ENCODE data around the gene PHB1. TPM values are rescaled to one million over a fixed set of nuclear protein-coding genes. Genes with fewer than 3 reads are reported as not detected.

Gene PHB1
- total RNA-seq, 1 donor from 2014 or later = 401 TPM

DNA sequence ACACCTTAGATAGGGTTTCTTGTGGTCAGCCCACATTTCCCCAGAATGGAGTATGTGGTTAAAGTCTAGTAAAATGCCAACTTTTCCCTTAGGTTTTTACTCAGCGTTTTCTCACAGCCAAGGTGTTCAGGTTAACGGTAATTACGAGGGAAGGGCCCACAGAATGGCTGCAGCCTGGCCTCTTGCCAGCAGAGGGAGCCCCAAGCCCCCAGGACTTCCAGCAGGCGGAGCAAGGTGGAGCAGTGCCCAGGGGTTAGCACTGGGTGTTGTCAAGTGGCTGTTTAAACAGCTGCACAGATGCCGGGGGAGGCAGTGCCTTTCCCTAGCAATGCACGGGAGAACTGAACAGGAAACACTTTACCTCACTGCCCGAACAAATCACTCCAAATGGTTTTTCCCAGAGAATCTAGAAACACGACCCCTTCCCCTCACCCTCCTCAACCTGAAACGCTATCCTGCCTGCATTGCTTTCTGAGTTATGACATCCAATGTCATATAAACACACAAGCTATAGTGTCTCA, 6.6 kb downstream of the PHB1 start:
- DNase-seq (ENCODE audit: low spot score) = peak; percentile 77
- Mint-ChIP-seq H3K27me3 (ENCODE audit: insufficient read depth) (no peaks in the 10 kb centered on the region), H3K4me1 (ENCODE audit: low read depth) (peaks cover 31% of the 10 kb centered on the region), H3K27ac (no peak overlapping the region), H3K36me3 (ENCODE audit: low read depth) (peaks cover 72% of the 10 kb centered on the region), H3K4me3 (peak overlapping the region; percentile 3), H3K9me3 (no peaks in the 10 kb centered on the region)
- intact Hi-C loops (cut with micrococcal nuclease) = loop anchor here (1.0 to 5.0 kb wide), 2 partner anchors 89 to 148 kb away; partner anchors contain the start of gene NGFR

DNA sequence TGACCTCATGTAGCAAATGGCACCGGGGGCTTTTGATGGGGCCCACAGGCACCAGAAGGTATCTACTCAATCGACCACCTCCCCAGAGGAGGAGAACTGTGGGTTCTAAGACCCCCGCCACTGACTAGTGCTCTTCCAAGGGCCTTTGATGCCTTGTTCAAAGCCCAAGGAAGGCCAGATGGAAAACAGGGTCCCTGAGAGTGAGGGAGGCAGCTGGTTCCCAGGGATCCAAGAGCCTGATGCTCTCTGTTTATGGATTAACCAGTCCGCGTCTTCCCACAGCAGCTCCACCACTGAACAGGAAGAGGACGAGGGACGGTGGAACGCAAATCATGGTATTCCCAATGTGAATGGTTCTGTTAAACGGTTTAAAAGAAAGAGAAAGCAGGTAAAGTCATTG, 7.6 kb downstream of the PHB1 start:
- no peak for DNase-seq (ENCODE audit: low spot score)
- H3K27ac Mint-ChIP-seq = no peak overlapping the region
- peaks cover 69% of the 10 kb centered on the region for H3K36me3 Mint-ChIP-seq (ENCODE audit: low read depth)
- H3K4me1 Mint-ChIP-seq (ENCODE audit: low read depth) = peaks cover 31% of the 10 kb centered on the region
- no peak overlapping the region for H3K4me3 Mint-ChIP-seq
- H3K27me3 Mint-ChIP-seq (ENCODE audit: insufficient read depth) = no peaks in the 10 kb centered on the region
- no peaks in the 10 kb centered on the region for H3K9me3 Mint-ChIP-seq
- intact Hi-C loops (cut with micrococcal nuclease) = loop anchor here (5.0 kb wide), 1 partner anchor 90 kb away; the partner anchor contains the start of gene NGFR

DNA sequence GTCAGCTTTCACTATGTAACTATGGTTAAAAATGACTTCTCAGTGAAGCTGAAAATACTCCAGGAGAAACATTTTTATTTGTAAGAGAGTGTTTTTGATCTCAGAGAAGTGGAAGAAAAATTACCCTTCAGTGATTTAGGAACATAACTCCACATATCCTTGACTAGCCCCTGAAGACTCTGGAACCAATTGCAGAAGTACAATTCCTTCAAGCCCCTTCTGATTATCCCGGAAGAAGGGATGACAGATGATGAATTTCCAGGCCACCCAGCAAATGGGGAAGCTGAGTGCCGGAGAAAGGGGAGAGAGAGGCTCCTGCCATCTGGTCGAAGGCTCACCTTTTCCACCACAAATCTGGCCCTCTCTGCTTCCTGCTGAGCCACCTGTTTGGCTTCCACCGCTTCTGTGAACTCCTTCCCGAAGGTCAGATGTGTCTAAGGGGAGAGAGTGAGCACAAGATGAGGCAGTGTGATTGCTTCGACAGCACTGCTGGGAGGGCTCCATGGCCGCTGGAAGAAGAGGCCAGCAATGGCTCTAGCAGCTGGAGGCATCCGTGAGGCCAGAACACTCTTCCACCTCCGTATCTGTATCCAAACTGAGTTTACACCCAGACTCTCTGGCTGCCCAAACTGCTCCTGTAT, 8.1 kb downstream of the PHB1 start:
- Mint-ChIP-seq H3K9me3 (no peaks in the 10 kb centered on the region), H3K4me3 (no peak overlapping the region), H3K4me1 (ENCODE audit: low read depth) (peaks cover 31% of the 10 kb centered on the region), H3K27me3 (ENCODE audit: insufficient read depth) (no peaks in the 10 kb centered on the region), H3K36me3 (ENCODE audit: low read depth) (peaks cover 66% of the 10 kb centered on the region), H3K27ac (no peak overlapping the region)
- intact Hi-C loops (cut with micrococcal nuclease) = loop anchor here (5.0 kb wide), 1 partner anchor 91 kb away; the partner anchor contains the start of gene NGFR
- no peak for DNase-seq (ENCODE audit: low spot score)

DNA sequence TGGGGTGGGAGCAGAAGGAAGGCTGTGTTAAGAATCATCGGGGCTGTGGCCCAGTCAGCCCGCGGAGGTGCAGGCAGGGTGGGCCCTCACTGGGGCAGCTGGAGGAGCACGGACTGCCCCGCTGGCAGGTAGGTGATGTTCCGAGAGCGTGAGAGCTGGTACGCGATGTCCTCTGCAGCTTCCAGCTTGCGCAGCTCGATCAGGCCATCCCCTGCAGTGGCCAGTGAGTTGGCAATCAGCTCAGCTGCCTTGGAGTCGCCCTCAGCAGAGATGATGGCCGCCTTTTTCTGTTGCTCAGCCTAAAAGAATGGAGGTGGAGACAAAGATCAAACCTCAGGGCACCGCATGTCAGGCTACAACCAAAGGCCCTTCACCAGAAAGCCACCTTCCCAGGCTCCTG, 9.8 kb downstream of the PHB1 start:
- Mint-ChIP-seq H3K4me3 (no peak overlapping the region), H3K27ac (no peak overlapping the region), H3K36me3 (ENCODE audit: low read depth) (peaks cover 59% of the 10 kb centered on the region), H3K27me3 (ENCODE audit: insufficient read depth) (no peaks in the 10 kb centered on the region), H3K4me1 (ENCODE audit: low read depth) (peaks cover 31% of the 10 kb centered on the region), H3K9me3 (no peaks in the 10 kb centered on the region)
- intact Hi-C loops (cut with micrococcal nuclease) = loop anchor here (5.0 kb wide), 1 partner anchor 92 kb away; the partner anchor contains the start of gene NGFR
- no peak for DNase-seq (ENCODE audit: low spot score)

DNA sequence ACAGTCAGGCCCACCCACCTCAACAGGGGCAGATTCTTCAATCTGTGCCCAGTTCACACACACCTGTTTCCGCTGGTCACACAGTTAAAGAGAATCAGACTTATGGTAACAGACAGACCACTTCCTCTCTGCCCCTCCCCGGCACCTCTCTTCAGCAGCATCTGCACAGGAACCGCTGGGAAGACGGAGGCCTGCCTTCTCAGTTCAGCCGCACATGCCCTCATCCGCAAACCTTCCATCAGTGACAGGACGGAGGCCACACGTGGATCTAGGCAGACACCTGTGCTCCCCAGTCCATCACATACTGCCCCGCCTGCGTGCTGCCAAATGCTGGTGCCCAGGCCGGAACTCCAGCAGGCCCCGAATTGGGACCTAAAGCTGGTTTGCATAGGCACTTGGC, 10.3 kb downstream of the PHB1 start:
- H3K36me3 Mint-ChIP-seq (ENCODE audit: low read depth) = peaks cover 60% of the 10 kb centered on the region
- H3K27ac Mint-ChIP-seq = no peak overlapping the region
- intact Hi-C loops (cut with micrococcal nuclease) = no loop called here
- no peaks in the 10 kb centered on the region for H3K9me3 Mint-ChIP-seq
- H3K27me3 Mint-ChIP-seq (ENCODE audit: insufficient read depth) = no peaks in the 10 kb centered on the region
- no peak for DNase-seq (ENCODE audit: low spot score)
- peaks cover 31% of the 10 kb centered on the region for H3K4me1 Mint-ChIP-seq (ENCODE audit: low read depth)
- H3K4me3 Mint-ChIP-seq = no peak overlapping the region

DNA sequence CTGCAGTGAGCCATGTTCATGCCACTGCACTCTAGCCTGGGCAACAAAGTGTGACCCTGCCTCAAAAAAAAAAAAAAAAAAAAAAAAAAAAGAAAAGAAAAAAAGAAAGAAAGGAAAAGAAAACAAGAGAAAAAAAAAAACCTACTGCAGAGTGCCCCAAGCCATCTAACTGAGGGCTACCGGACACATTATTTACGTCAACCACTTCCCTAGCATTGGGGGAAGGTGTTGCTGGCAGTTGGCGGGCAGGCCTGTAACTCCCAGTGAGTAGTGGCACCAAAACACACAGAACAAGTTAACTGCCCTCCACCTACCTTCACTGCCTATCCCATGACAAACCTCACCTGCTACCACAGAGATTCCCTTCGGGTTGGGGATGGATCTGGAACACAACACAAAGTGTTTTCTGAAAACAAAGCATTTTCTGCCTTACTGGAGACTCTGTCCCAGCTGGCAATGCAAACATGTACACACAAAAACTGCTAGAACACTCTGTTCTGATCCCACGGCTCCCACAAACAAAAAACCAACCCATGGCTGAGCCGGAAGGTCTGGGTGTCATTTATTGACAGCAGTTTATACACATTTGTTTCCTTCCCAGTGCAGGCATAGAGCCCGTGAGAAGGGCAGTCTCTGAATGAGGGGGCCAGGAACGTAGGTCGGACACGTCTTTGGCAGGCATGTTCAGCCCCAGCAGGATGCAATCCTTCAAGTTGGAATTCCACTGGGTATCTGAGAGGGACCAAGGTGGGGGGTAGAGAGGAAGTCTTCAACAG, 11.0 kb downstream of the PHB1 start:
- Mint-ChIP-seq H3K4me1 (ENCODE audit: low read depth) (peaks cover 26% of the 10 kb centered on the region), H3K36me3 (ENCODE audit: low read depth) (peaks cover 54% of the 10 kb centered on the region), H3K4me3 (no peak overlapping the region), H3K27ac (no peak overlapping the region), H3K27me3 (ENCODE audit: insufficient read depth) (no peaks in the 10 kb centered on the region), H3K9me3 (no peaks in the 10 kb centered on the region)
- intact Hi-C loops (cut with micrococcal nuclease) = no loop called here
- DNase-seq (ENCODE audit: low spot score) = no peak

DNA sequence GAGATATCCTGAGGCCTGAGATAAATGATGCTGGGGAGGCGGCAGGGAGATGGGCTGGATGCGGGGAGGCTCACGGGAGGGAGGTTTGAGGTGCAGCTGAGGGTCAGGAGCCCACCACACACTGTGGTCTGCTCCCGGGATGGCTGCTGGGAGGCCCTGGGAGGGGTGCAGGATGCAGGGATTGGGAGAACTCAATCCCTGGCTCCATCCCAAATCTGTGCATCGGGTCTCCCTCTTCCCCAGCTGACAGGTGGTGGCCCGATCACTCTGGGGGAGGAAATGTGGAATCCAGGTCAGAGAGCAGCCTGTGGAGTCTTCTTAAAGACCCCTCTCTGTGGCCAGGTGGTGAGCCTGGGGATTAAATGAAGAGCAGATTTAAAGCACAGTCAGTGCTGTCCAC, 12.0 kb downstream of the PHB1 start:
- peaks cover 16% of the 10 kb centered on the region for H3K4me1 Mint-ChIP-seq (ENCODE audit: low read depth)
- peaks cover 4% of the 10 kb centered on the region for H3K27me3 Mint-ChIP-seq (ENCODE audit: insufficient read depth)
- H3K9me3 Mint-ChIP-seq = no peaks in the 10 kb centered on the region
- H3K27ac Mint-ChIP-seq = no peak overlapping the region
- H3K4me3 Mint-ChIP-seq = no peak overlapping the region
- no peak for DNase-seq (ENCODE audit: low spot score)
- intact Hi-C loops (cut with micrococcal nuclease) = no loop called here
- H3K36me3 Mint-ChIP-seq (ENCODE audit: low read depth) = peaks cover 44% of the 10 kb centered on the region

DNA sequence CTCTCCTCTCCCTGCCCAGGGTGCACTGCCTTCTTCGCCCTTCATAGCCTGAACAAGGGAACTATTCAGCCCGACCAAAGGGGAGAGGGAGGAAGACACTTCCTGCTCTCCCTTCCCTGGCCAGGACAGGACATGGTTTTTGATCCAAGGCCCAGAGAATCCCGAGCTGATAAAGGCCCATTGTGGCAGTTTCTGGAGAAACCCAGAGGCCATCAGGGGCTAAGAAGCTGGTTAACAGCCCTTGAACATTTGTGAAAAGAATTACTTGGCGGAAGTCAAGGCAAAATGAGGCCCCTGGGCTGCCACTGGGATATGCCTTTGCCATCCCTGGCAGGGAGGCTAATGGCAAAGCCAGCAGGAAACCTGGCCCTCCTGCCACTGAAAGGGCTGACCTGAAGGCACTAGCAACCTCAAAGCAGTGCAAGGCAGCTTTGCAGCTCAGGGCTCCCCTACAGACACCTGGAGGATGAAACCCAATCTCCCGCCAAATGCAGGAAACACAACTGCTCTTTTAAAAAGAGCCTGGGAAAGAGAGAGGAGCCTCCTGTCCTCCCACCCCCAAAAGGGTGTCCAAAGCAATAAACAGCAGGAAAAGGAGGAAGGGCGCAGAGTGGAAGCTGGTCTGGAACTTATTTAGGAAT, 12.6 kb downstream of the PHB1 start:
- peaks cover 12% of the 10 kb centered on the region for H3K4me1 Mint-ChIP-seq (ENCODE audit: low read depth)
- intact Hi-C loops (cut with micrococcal nuclease) = no loop called here
- peaks cover 42% of the 10 kb centered on the region for H3K36me3 Mint-ChIP-seq (ENCODE audit: low read depth)
- H3K9me3 Mint-ChIP-seq = no peaks in the 10 kb centered on the region
- H3K27ac Mint-ChIP-seq = no peak overlapping the region
- H3K27me3 Mint-ChIP-seq (ENCODE audit: insufficient read depth) = peaks cover 10% of the 10 kb centered on the region
- no peak overlapping the region for H3K4me3 Mint-ChIP-seq
- DNase-seq (ENCODE audit: low spot score) = no peak

DNA sequence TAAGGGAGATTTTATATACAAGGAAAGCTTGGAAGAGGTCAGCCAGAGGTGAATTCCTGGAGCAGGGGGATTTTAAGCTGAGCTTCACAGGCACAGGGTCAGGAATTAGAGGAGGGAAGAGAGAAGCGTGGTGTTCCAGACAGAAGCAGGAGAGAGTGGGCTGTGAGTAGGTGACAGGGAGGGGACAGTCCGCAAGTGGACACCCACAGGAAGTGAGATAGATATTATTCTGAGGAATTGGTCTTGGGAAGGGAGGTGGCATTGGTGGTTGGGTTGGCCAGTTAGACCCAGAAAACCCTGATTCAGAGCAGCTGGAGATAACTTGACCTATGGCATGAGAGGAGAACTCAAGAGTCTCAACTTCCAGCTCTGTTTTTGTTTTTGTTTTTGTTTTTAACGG, 14.7 kb downstream of the PHB1 start:
- Mint-ChIP-seq H3K27me3 (ENCODE audit: insufficient read depth) (peaks cover 10% of the 10 kb centered on the region), H3K9me3 (no peaks in the 10 kb centered on the region), H3K4me1 (ENCODE audit: low read depth) (peaks cover 15% of the 10 kb centered on the region), H3K27ac (no peak overlapping the region), H3K4me3 (no peak overlapping the region), H3K36me3 (ENCODE audit: low read depth) (peaks cover 22% of the 10 kb centered on the region)
- DNase-seq (ENCODE audit: low spot score) = no peak
- intact Hi-C loops (cut with micrococcal nuclease) = no loop called here

DNA sequence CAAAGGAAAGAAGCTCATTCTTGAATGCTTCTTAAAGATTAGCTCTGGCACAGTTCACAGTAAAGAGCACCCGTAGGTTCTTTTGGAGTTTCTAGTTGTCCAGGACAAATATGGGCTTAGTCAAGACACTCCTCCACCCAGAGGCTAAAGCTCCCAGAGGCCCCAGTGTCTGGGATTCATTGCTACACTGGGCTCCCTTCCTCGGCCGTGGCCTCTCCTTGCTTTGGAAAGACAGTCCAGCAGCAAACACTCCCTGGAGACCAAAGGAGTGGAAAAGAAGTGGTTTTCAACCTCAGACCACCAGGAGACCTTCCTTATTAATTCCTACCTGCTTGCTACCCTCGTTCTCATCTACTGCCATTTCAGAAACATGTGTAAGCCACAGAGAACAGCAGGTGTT, 17.1 kb downstream of the PHB1 start:
- H3K4me3 Mint-ChIP-seq = no peak overlapping the region
- no peak overlapping the region for H3K27ac Mint-ChIP-seq
- no peaks in the 10 kb centered on the region for H3K9me3 Mint-ChIP-seq
- no peak for DNase-seq (ENCODE audit: low spot score)
- peaks cover 17% of the 10 kb centered on the region for H3K4me1 Mint-ChIP-seq (ENCODE audit: low read depth)
- intact Hi-C loops (cut with micrococcal nuclease) = no loop called here
- peaks cover 10% of the 10 kb centered on the region for H3K27me3 Mint-ChIP-seq (ENCODE audit: insufficient read depth)
- peaks cover 8% of the 10 kb centered on the region for H3K36me3 Mint-ChIP-seq (ENCODE audit: low read depth)

DNA sequence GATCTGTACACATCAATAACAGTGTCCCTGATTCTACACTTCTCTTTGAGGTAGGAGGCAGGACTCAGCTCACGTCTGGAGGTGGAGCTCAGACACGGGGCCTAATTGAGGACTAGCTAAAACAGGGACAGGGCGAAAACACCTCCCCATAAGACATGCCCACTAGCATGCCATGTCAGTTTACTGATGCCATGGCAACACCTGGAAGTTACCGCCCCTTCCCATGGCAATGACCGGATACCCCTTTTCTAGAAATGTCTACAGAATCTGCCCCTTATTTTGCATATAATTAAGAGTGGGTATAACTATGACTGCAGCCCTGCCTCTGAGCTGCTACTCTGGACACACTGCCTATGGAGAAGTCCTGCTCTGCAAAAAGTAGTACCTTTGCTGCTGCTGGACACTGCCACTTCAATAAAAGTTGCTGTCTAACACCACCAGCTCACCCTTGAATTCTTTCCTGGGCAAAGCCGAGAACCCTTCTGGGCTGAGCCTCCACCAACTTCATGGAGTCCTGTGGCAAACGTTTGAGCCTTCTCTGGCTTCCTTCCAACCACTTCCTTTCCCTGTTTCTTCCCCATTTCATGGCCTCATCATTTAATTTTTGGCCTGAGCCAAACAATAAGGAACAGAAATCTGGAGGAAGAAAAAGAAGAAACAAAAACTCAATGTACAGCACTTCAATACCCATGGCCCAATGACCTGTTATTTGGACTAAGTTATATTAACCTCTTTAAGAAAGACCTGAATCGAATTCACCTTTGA, 21.0 kb downstream of the PHB1 start:
- DNase-seq (ENCODE audit: low spot score) = no peak
- H3K27me3 Mint-ChIP-seq (ENCODE audit: insufficient read depth) = peaks cover 10% of the 10 kb centered on the region
- H3K9me3 Mint-ChIP-seq = no peaks in the 10 kb centered on the region
- H3K4me3 Mint-ChIP-seq = no peak overlapping the region
- H3K27ac Mint-ChIP-seq = no peak overlapping the region
- intact Hi-C loops (cut with micrococcal nuclease) = loop anchor here (2.0 kb wide), 1 partner anchor 163 kb away; the partner anchor contains the start of gene PHOSPHO1
- peaks cover 43% of the 10 kb centered on the region for H3K4me1 Mint-ChIP-seq (ENCODE audit: low read depth)
- no peaks in the 10 kb centered on the region for H3K36me3 Mint-ChIP-seq (ENCODE audit: low read depth)

DNA sequence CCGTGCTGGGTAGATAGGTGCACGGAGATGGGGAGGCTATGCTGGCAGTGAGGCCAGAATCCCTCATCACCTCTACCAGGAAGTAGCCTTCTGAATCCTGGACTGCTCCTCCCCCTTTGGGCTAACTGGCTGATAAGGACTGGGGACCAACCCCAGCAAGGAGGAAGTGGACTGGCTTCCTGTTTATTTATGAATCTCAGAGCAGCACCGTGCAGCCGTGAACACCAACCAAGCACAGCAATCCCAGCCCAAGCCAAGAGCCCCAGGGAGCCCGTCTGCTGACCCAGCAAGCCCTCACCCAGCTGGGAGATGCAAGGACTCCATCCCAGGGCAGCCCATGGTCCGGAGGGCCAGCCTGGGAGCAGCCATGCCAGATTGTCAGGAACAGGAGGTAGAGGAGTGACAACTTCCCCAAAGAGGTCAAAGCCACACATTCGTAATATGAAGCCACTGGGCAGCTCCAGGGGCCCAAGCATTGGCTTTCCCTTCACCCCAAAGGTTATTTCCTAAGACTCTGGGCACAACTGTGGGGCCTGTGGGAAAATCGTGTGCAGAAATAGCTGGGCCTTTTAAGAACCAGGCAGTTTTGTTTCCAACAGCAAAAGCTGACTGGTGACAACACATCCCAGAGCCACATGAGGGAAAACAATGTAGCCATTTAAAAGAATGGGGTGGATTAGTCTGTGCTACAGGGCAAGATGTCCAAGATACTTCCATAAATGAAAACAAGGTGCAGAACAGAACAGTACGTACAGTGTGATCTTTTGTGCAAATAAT, 23.9 kb downstream of the PHB1 start:
- H3K4me1 Mint-ChIP-seq (ENCODE audit: low read depth) = peaks cover 71% of the 10 kb centered on the region
- no peaks in the 10 kb centered on the region for H3K27me3 Mint-ChIP-seq (ENCODE audit: insufficient read depth)
- H3K9me3 Mint-ChIP-seq = no peaks in the 10 kb centered on the region
- no peak overlapping the region for H3K4me3 Mint-ChIP-seq
- DNase-seq (ENCODE audit: low spot score) = no peak
- H3K36me3 Mint-ChIP-seq (ENCODE audit: low read depth) = no peaks in the 10 kb centered on the region
- intact Hi-C loops (cut with micrococcal nuclease) = no loop called here
- peak overlapping the region; percentile 83 for H3K27ac Mint-ChIP-seq

All from activated T-helper 1 cell treated with anti-CD3 and anti-CD28 coated beads, Interleukin-12 subunit alpha, Interleukin-12 subunit beta, Interleukin-2, Interleukin-4 antibody, amounts not matched to agents 30 ng/mL and 10 ng/mL and 1 ng/mL, durations not matched to agents 14 hours and 24 hours and 36 hours (primary cell).